Measurements from ENCODE around the gene CPSF7.

- TF ChIP-seq, protein P1, sequence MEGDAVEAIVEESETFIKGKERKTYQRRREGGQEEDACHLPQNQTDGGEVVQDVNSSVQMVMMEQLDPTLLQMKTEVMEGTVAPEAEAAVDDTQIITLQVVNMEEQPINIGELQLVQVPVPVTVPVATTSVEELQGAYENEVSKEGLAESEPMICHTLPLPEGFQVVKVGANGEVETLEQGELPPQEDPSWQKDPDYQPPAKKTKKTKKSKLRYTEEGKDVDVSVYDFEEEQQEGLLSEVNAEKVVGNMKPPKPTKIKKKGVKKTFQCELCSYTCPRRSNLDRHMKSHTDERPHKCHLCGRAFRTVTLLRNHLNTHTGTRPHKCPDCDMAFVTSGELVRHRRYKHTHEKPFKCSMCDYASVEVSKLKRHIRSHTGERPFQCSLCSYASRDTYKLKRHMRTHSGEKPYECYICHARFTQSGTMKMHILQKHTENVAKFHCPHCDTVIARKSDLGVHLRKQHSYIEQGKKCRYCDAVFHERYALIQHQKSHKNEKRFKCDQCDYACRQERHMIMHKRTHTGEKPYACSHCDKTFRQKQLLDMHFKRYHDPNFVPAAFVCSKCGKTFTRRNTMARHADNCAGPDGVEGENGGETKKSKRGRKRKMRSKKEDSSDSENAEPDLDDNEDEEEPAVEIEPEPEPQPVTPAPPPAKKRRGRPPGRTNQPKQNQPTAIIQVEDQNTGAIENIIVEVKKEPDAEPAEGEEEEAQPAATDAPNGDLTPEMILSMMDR (IDR thresholded peaks at IDR 0.05; ENCODE audit: insufficient read depth, low read depth, low read length): no peak
- TF ChIP-seq EZH2 (IDR thresholded peaks at IDR 0.05; ENCODE audit: insufficient read depth, low read length): no peak
These were observed 59.3 kb downstream of the CPSF7 start for GRCh38 chr11:61370349-61371005.

Measured in astrocyte (in vitro differentiated cells and primary cell).